CD4-positive, alpha-beta memory T cell (primary cell): ENCODE data around the gene ECT2L. TPM values are rescaled to one million over a fixed set of nuclear protein-coding genes. Genes with fewer than 3 reads are reported as not detected.

ENCODE experiments used
- CTCF ChIA-PET: fragments of 350-600 bp; sonication (Branson Sonifier 250); formaldehyde crosslinking; loops from one replicate; lab custom pipeline; 2021; ENCODE audit warnings: inconsistent platforms; ENCODE audit not compliant: partially characterized antibody; lab: Charles Lee
- POLR2A ChIA-PET: fragments of 350-600 bp; sonication (Branson Sonifier 250); formaldehyde crosslinking; loops from one replicate; lab custom pipeline; 2021; ENCODE audit not compliant: partially characterized antibody; lab: Charles Lee
- DNase-seq, 5 donors: peaks; one replicate each; pipeline versions ENCODE4 v3.0.0 to v3.0.0-alpha.2; 2020 to 2022; ENCODE audit warnings: mixed read lengths in 1 of 5
- H3K27ac ChIP-seq: one replicate; pipeline ENCODE4 v1.7.0; 2013; ENCODE audit warnings: low read depth, low read length
- H3K27me3 ChIP-seq: 2 replicates; pipeline ENCODE4 v1.7.0; 2013; ENCODE audit warnings: mild to moderate bottlenecking, low read length, moderate library complexity; ENCODE audit not compliant: insufficient read depth
- H3K36me3 ChIP-seq: 2 replicates; pipeline ENCODE4 v1.7.0; 2013; ENCODE audit warnings: mild to moderate bottlenecking, low read length, moderate library complexity; ENCODE audit not compliant: insufficient read depth
- H3K4me1 ChIP-seq: 2 replicates; pipeline ENCODE4 v1.7.0; 2013; ENCODE audit warnings: mild to moderate bottlenecking, low read length, moderate library complexity; ENCODE audit not compliant: insufficient read depth
- H3K4me3 ChIP-seq, 2 donors: one replicate each; pipeline ENCODE4 v1.7.0; 2013; ENCODE audit warnings: low read length in 2 of 2, mild to moderate bottlenecking in 1 of 2
- H3K9me3 ChIP-seq, 2 donors: one replicate each; pipeline ENCODE4 v1.7.0; 2013; ENCODE audit warnings: low read length in 2 of 2, control low read depth in 1 of 2; ENCODE audit not compliant: control insufficient read depth in 1 of 2
- H3K27ac Mint-ChIP-seq, 7 donors: one replicate each; pipeline ENCODE4 v1.8.0; 2020 to 2021; ENCODE audit warnings: mixed read lengths in 7 of 7, mild to moderate bottlenecking in 6 of 7, inconsistent platforms in 3 of 7, moderate library complexity in 3 of 7
- H3K27me3 Mint-ChIP-seq, 2 donors: one replicate each; pipeline ENCODE4 v1.8.0; 2020 to 2021; ENCODE audit warnings: mixed read lengths in 2 of 2
- H3K36me3 Mint-ChIP-seq, 2 donors: one replicate each; pipeline ENCODE4 v1.8.0; 2020 to 2021; ENCODE audit warnings: mixed read lengths in 2 of 2, inconsistent platforms in 1 of 2, mild to moderate bottlenecking in 1 of 2
- H3K4me1 Mint-ChIP-seq, 4 donors: one replicate each; pipeline ENCODE4 v1.8.0; 2020 to 2021; ENCODE audit warnings: mixed read lengths in 4 of 4, mild to moderate bottlenecking in 1 of 4
- H3K4me3 Mint-ChIP-seq, 8 donors: one replicate each; pipeline ENCODE4 v1.8.0; 2020 to 2021; ENCODE audit warnings: mixed read lengths in 8 of 8, mild to moderate bottlenecking in 7 of 8, moderate library complexity in 6 of 8, inconsistent platforms in 3 of 8
- H3K9me3 Mint-ChIP-seq, 8 donors: one replicate each; pipeline ENCODE4 v1.8.0; 2020 to 2021; ENCODE audit warnings: mixed read lengths in 8 of 8, mild to moderate bottlenecking in 5 of 8, inconsistent platforms in 3 of 8, moderate library complexity in 1 of 8
- intact Hi-C: fragments of 100-400 bp; cut with micrococcal nuclease; formaldehyde crosslinking; loops from one replicate; pipeline ENCODE4 v1.15.1; 2023
- polyA plus RNA-seq, 2 donors: library from polyadenylated mRNA; unstranded; fragments of 300-500 nt; fragmentation: Illumina TruSeq; gene quantifications; one replicate each; pipeline ENCODE4 v1.2.3, GENCODE V29; 2021
- total RNA-seq, 2 experiments: library from RNA; stranded (reverse); gene quantifications; one replicate each; pipeline ENCODE4 v1.2.3, GENCODE V29; 2021

ECT2L gene, protein sequence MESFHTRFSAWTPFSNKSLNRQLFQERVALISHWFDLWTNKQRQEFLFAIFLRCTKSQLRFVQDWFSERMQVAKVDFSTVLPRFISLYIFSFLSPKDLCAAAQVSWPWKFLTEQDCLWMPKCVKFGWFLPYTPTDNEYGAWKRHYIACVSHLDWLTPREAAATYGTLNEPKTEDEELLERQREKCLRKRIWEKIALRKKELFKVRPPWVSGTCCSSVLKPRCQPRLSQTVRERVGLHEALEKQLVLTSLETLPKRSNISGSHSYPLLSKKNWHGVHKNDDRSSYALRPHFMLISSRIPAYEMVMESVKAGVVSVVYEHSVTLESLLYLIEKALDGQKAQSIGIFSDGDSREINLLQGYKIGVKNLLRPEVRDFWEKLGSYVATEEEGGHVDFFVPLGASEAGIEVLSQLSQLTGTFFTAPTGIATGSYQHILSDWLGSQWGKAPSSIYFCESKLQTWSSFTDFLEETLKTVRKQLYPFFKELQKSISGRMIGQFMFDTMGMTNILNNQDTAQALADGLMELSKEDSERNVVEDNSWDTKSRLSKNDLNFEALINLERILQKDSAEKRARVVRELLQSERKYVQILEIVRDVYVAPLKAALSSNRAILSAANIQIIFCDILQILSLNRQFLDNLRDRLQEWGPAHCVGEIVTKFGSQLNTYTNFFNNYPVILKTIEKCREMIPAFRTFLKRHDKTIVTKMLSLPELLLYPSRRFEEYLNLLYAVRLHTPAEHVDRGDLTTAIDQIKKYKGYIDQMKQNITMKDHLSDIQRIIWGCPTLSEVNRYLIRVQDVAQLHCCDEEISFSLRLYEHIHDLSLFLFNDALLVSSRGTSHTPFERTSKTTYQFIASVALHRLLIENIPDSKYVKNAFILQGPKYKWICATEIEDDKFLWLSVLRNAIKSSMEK
- total RNA-seq = not detected
- under 1 TPM in 1 of 2 donors, not detected in 1; 0.13 TPM for polyA plus RNA-seq

DNA sequence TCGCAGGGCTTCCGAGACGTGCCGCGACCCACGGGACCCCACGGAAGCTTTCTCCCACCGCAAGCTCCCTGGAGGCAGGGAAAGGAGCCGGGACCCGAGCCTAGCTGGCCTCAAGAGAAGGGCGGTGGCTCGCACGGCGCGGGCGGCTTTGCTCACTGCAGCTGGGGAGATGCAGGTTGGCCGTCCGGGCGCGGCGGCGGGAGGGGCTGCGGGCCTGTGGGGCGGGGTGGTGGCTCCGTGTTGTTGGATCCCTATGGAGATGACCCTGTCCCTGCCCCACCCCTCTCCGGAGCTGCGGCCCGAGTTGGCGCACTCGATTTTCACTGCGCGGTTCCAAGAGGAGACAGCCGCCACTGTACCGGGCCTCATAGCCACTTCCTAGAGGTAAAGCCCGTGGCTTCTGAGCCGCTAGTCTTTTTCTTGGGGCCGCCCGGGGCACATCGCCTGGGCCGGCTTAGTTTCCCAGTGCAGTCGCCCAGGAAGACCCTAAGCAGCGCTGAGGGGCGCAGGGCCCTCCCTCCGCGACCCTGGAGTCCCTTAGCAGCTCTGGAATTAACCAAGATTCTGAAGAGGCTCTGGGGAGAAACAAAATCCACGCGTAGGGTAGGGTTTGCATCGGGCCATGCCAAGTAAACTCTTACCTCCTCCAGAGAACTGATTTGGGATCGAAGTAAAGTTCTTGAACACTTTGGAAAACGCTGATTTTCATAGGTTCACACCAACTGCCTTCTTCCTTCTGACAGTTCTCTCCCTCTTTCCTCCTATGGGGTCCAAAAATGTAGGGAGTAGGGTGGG lies at the start of gene ECT2L:
ECT2L (plus strand) TSS at position 279 of the 795 bp plus-strand sequence. CDS start 17,188 bp downstream, outside the sequence.
- no peaks in the 10 kb centered on the region for H3K4me1 ChIP-seq
- peaks cover 7% of the 10 kb centered on the region in 2 donors for H3K27me3 Mint-ChIP-seq
- H3K27ac Mint-ChIP-seq = no peak within 1 kb of the TSS
- H3K4me3 ChIP-seq = no peak within 1 kb of the TSS
- H3K9me3 Mint-ChIP-seq = no peaks in the 10 kb centered on the region
- H3K27me3 ChIP-seq = no peaks in the 10 kb centered on the region
- ChIA-PET POLR2A (no interaction called here), CTCF (no interaction called here)
- H3K4me1 Mint-ChIP-seq = no peaks in the 10 kb centered on the region
- H3K36me3 Mint-ChIP-seq = peaks cover 21 to 29% of the 10 kb centered on the region in 2 donors
- no peak within 1 kb of the TSS for H3K4me3 Mint-ChIP-seq
- intact Hi-C loops = no loop called here
- no peak for DNase-seq
- no peaks in the 10 kb centered on the region for H3K9me3 ChIP-seq
- no peak within 1 kb of the TSS for H3K27ac ChIP-seq
- peaks cover 7% of the 10 kb centered on the region for H3K36me3 ChIP-seq

DNA sequence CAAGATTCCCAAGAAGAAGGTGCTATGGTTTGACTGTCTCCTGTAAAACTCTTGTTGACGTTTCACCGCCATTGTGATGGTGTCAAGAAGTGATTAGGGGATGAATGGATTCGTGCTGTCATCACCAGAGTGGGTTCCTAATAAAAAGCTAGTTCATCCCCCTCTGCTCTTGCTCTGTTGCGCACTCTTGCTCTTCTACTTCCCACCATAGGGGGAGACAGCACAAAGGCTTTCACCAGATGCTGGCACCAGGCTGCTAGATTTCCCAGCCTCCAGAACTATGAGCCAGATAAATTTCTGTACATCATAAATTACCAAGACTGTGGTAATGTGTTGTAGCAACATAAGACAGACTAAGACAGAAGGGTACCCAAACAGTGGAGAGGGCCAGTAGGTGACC lies 43.9 kb upstream of the ECT2L start:
- Mint-ChIP-seq H3K27ac (no peak overlapping the region), H3K36me3 (no peaks in the 10 kb centered on the region), H3K27me3 (no peaks in the 10 kb centered on the region), H3K9me3 (no peaks in the 10 kb centered on the region), H3K4me1 (no peaks in the 10 kb centered on the region), H3K4me3 (no peak overlapping the region)
- H3K9me3 ChIP-seq = no peaks in the 10 kb centered on the region
- H3K4me3 ChIP-seq = no peak overlapping the region
- CTCF ChIA-PET = no interaction called here
- intact Hi-C loops = no loop called here
- no peak overlapping the region for H3K27ac ChIP-seq
- DNase-seq = no peak
- no peaks in the 10 kb centered on the region for H3K36me3 ChIP-seq
- POLR2A ChIA-PET = no interaction called here
- H3K4me1 ChIP-seq = no peaks in the 10 kb centered on the region
- H3K27me3 ChIP-seq = no peaks in the 10 kb centered on the region

DNA sequence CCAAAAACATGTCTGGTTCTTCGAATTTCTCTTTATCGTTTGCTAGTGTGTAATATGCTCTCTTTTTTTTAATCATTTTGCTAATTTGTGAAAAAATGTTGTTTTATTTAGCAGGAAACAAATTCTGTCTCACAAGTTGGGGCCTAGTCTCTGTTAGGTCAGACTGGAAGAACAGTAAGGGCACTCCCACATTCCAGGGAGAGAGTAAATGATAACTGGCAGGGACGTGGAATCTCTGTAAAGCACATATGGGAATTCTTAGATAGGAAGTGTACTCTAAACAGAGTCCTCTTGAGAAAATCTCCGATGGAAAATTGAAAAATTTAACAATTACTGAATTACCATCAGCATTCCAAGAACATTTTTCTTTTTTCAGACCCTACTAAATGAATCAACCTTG lies 38.8 kb upstream of the ECT2L start:
- no peak overlapping the region for H3K4me3 Mint-ChIP-seq
- no peaks in the 10 kb centered on the region for H3K36me3 ChIP-seq
- H3K27ac ChIP-seq = no peak overlapping the region
- H3K27ac Mint-ChIP-seq = no peak overlapping the region
- CTCF ChIA-PET = no interaction called here
- no peaks in the 10 kb centered on the region for H3K9me3 ChIP-seq
- no peaks in the 10 kb centered on the region for H3K4me1 ChIP-seq
- no peak overlapping the region for H3K4me3 ChIP-seq
- no peak for DNase-seq
- no peaks in the 10 kb centered on the region for H3K27me3 ChIP-seq
- no peaks in the 10 kb centered on the region for H3K36me3 Mint-ChIP-seq
- intact Hi-C loops = no loop called here
- H3K4me1 Mint-ChIP-seq = no peaks in the 10 kb centered on the region
- POLR2A ChIA-PET = no interaction called here
- no peaks in the 10 kb centered on the region for H3K27me3 Mint-ChIP-seq
- no peaks in the 10 kb centered on the region for H3K9me3 Mint-ChIP-seq

DNA sequence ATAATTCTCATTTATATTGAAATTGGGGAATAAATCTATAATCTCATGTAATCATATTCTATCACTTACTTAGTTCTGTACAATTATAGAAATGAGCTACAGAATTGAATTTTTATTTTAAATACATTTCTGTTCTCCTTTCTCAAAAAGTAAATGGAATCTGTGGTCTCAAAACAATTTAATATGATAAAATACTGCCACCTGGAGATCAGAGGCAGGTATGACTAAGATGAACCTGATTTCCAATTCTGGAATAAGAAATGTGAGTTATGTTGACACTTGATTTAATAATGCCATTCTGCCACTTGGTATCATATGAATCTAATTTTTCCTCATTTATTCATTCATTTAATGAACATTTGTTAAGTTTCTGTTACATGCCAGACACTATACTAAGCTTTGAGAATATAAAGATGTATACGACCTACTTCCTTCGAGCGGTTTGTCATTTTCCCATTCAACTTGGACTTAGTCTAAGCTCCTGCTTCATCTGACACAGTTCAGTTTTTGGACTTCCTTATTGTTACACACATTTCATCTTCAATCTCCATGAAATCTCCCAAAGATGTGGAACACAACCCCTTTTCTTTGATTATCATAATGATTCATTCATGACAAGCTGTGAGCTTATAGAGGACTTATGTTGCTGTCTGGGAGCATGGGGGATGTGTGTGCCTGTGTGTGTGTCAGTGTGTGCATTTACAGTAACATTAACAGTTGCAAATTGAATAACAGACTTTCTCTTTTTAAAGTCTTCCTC lies 29.8 kb upstream of the ECT2L start:
- Histone ChIP-seq H3K9me3 (no peaks in the 10 kb centered on the region), H3K4me1 (no peaks in the 10 kb centered on the region), H3K27ac (no peak overlapping the region), H3K27me3 (no peaks in the 10 kb centered on the region), H3K36me3 (no peaks in the 10 kb centered on the region), H3K4me3 (no peak overlapping the region)
- ChIA-PET POLR2A (interaction anchor here (1.0 kb wide), 1 partner anchor 73 kb away, joined by 3 read pairs; no protein-coding TSS in a partner anchor), CTCF (interaction anchor here (0.6 to 6.8 kb wide), 19 partner anchors 10 to 976 kb away, joined by 3 to 114 read pairs (median 4); no protein-coding TSS in a partner anchor)
- H3K27ac Mint-ChIP-seq = no peak overlapping the region
- no peak overlapping the region for H3K4me3 Mint-ChIP-seq
- DNase-seq = peak in 4 of 5 donors; percentile 31 to 36 (median 34)
- no peaks in the 10 kb centered on the region for H3K4me1 Mint-ChIP-seq
- no peaks in the 10 kb centered on the region for H3K9me3 Mint-ChIP-seq
- peaks cover 0 to 2% of the 10 kb centered on the region in 2 donors for H3K27me3 Mint-ChIP-seq
- no peaks in the 10 kb centered on the region for H3K36me3 Mint-ChIP-seq
- intact Hi-C loops = loop anchor here (1.0 kb wide), 4 partner anchors 74 to 650 kb away; no protein-coding TSS in a partner anchor

DNA sequence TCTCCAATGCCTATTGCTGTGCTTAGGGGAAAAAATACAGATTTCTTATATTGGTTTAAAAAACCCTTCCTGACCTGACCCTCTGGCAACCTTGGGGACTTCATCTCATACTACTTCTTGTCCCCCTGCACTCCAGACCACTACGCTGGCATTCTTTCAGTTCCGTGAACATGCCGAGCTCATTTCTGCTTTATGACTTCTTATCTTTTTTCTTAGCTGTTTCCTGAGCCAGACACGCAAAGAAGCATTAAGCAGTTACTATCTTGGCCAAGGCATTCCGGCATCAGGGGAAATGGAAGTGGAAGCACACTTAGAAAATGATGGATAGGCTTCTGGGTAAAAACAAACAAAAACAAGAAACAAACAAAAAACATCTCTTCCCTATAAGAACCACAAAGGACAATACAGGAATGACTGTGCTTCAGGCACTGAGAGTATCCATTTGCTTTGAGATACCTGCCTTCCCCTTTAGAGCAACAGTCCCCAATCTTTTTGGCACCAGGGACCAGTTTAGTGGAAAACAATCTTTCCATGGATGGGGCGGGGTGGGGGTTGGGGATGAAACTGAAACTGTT lies 26.7 kb upstream of the ECT2L start:
- intact Hi-C loops = no loop called here
- Mint-ChIP-seq H3K4me3 (no peak overlapping the region), H3K27ac (no peak overlapping the region), H3K9me3 (no peaks in the 10 kb centered on the region), H3K4me1 (peaks cover 4 to 26% (median 12%) of the 10 kb centered on the region in 4 donors), H3K27me3 (peaks cover 2 to 3% of the 10 kb centered on the region in 2 donors), H3K36me3 (peaks cover 0 to 9% of the 10 kb centered on the region in 2 donors)
- H3K36me3 ChIP-seq = no peaks in the 10 kb centered on the region
- peaks cover 8% of the 10 kb centered on the region for H3K4me1 ChIP-seq
- no peak overlapping the region for H3K4me3 ChIP-seq
- ChIA-PET CTCF (interaction anchor here (1.3 to 2.9 kb wide), 3 partner anchors 178 to 653 kb away, joined by 4 to 9 read pairs (median 7); no protein-coding TSS in a partner anchor), POLR2A (no interaction called here)
- H3K27me3 ChIP-seq = no peaks in the 10 kb centered on the region
- no peak overlapping the region for H3K27ac ChIP-seq
- H3K9me3 ChIP-seq = no peaks in the 10 kb centered on the region
- DNase-seq = no peak
